Activated naive CD4-positive, alpha-beta T cell treated with Interleukin-2 at 50 U/mL for 16 hours (primary cell): ENCODE measurements around the gene RUBCN.
A peak's percentile ranks its signal among the peaks of the same experiment; 100 is the strongest.

ENCODE experiments used
- DNase-seq: peaks from one replicate; pipeline ENCODE4 v3.0.0-alpha.2; 2020

RUBCN gene

DNA sequence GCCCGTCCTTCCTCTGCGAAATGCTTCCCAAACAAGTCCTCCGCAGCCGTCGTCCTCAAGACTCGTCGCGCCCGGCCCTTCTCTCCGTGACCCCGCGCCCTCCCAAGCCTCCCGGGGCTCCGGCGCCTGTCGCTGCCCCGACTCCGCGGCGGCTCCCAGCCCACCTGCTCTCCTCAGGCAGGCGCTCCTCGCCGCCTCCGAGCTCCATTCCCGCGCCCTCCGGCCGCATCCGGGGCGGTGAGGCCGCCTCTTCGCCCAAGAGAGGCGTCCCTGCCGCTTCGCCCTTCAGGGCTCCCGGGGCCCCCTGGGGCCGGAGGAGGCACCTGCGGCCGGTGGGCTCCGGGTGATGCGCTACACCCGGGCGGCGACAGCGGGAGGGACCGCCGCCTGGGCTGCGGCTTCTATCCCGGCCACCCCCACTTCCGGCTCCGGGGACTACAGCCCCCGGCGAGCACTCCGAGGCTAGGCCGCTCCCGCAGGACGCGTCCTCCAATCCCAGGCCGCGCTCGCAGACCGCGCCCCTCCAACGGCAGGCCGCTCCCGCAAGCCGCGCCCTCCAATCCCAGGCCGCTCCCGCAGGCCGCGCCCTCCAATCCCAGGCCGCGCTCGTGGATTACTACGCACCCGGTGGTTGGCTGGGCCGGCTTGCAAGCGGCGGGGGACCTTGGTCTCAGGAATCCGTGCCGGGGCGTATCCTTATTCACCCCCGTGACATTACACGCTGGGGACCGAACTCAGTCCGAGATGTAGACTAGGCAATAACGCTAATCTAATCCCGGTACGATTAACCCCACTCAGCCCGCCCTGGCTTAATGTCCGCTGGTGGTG lies at the start of gene RUBCN:
TSS of gene RUBCN (minus strand) at position 414 of the 828 bp plus-strand sequence. CDS start at position 229, 185 bp downstream.
- peak; percentile 95 for DNase-seq

DNA sequence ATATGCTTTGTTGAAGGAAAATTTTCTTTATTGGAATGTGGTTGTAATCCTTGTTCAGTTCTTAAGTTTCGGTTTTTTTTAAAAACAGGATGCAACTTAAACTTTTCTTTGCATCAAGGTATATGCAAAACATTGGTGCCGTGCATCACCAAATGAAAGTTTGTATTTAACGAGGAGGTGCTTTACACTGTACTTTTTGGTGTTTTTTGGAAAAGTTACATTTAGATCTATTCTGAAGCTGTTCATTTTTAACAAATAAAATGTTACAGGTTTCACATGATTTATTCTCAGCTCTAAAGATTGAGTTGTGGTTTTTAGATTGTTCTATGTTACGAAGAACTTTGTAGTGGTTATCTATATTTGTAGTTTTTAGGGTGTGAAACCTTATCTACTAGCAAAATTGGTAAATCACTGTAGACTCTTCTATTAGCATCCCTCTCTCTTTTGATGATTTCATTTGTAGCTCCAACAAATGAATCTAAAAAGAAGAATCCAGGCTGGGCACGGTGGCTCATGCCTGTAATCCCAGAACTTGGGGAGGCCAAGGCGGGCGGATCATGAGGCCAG lies 47.4 kb upstream of the RUBCN start:
- DNase-seq: no peak

DNA sequence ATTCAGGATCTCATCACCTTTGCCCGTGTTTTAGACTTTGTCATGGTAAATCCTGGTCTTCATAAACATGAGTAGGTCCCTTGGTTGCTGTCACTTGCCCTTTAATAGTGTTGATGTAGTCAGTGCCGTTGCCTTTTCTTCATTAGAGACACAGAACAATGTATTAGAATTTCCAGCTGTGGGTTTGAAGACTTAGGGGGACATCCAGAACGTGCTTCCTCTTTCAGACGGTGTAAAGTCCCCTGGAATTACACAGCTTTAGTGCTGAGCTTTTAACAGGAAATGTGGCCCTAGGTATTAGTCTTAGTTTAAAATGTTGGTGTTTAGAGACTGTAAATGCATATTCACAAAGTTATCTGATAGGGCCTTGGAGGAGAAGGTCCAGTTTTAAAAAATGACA lies 45.5 kb upstream of the RUBCN start:
- DNase-seq: no peak

DNA sequence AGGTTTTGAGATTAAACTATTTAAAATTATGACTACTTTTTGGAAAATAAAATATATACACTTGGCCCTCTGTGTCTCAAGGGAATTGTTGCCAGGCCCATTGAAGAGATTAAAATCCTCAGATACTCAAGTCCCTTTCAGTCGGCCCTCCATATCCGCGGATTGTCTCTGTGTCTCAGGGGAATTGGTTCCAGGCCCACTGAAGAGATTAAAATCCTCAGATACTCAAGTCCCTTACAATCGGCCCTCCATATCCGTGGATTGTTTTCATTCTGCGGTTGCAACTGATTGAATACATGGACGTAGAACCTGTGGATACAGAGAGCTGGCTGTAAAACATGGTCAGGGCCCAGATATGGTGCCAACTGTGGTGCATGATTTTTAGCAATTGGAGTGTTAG lies 38.6 kb upstream of the RUBCN start:
- no peak for DNase-seq

DNA sequence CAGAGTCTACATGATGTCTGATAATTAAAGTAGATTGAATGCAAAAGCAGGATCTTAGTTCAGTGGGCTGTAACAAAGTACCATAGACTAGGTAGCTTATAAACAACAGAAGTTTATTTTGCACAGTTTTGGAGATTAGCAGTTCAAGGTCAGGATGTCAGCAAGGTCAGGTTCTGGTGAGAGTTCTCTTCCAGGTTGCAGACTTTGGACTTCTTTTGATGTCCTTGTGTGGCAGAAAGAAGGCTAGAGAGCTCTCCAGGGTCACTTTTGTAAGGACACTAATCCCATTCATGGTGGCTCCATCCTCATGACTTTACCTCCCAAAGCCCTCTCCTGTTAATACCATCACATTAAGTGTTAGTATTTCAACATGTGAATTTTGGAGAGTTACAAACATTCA lies 25.1 kb upstream of the RUBCN start:
- DNase-seq: no peak

DNA sequence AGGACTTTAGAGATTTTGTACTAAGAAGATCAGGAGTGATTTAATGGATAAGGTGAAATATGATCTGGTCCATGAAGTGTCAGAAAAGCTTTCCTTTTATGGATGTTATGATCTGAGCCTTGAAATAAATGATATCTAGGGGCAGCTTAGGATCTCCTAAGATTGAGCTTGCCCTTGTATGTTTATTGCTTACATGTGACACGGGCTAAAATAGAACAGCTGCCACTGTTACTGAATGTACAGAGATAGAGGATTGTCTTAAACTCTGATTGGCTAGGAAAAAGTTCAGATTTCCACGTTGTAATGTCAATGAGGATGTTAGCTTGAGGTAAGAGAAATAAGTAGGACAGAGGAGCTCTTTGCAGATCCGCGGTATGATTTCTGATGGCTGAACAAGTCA lies 21.8 kb upstream of the RUBCN start:
- no peak for DNase-seq

DNA sequence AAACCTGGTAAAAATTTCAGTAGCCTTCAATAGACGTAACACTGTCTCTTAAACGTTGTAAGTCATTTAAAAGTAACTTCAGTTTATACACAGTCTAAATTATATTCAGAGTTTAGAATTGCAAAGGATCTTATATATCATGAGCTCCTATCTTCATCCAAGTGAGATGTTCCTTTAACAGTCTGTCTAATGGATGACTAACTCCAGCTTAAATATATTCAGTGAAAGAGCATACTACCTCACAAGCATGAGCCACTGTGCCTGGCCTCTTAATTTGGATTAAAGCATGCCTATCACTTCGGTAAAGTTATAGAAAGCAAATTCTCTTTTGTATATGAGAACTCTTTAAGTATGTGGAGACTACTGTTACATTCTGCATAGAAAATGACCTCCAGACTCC lies 20.0 kb upstream of the RUBCN start:
- DNase-seq: no peak

DNA sequence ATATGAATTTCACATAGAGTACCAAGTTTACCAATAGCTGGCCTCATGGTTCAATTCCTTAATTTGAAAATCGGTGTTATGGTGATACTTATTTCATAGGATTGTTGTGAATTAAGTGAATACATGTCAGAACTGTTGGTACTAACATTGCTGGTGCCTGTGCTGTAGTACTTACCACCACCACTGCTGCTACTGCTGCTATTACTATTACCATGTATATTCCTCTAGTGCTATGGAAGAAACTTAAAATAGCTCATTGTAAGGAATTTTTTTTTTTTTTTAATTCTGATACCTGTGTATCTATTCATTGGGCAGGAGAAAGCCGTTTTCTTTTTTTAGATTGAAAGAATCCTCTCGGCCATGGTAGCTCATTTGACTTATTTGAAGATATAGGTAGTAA lies 16.6 kb upstream of the RUBCN start:
- no peak for DNase-seq

DNA sequence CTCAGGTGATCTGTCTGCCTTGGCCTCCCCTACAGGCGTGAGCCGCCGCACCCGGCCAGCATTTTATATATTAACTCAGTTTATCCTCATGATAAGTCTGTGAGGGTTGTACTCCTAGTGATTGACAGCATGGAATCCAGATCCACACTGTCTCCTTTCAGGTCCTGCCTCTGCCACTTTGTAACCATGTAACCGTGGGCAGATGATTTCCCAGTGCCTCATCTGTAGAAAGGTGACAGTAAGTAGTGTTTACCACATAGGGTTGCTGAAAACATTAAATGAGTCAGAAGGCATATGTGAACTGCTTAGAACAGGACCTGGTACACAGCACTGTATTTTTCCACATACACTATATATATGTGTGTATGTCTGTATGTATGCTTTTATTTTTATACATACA lies 15.4 kb upstream of the RUBCN start:
- peak; percentile 26 for DNase-seq

DNA sequence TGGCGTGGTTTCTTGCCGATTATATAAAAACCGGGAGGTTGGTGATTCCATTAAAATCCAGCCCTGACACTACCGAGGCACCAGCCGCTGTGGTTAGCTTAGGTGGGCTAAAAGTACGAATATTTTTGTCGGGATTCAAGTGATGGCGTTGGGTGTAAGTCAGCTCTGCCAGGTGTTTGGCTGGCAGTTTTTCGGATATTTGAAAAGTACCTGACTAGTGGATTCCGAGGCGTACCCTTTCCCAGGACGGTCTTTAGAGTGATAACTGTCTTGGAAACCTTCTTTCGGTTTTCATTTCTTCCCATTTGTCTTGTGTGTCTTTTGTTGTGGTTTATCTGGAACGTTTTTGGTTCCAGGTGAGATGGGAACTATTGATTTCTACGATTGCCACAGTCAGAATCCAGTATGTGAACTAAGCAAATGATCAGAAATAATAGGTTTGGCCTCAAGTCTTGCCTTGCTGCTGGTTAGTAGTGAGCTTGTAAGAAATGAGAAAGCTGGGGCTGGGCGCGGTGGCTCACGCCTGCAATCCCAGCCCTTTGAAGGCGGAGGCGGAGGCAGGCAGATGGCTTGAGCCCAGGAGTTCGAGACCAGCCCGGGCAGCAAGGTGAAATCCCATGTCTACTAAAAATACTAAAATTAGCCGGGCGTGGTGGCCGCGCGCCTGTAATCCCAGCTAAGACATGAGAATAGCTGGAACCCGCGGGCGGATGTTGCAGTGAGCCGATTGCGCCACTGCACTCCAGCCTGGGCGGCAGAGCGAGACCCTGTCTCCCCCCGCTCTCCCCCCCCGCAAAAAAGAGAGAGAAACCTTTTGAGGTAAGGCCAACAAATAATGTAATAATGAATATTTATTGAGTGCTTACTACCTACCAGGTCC lies 14.4 kb upstream of the RUBCN start:
- peak; percentile 44 for DNase-seq

DNA sequence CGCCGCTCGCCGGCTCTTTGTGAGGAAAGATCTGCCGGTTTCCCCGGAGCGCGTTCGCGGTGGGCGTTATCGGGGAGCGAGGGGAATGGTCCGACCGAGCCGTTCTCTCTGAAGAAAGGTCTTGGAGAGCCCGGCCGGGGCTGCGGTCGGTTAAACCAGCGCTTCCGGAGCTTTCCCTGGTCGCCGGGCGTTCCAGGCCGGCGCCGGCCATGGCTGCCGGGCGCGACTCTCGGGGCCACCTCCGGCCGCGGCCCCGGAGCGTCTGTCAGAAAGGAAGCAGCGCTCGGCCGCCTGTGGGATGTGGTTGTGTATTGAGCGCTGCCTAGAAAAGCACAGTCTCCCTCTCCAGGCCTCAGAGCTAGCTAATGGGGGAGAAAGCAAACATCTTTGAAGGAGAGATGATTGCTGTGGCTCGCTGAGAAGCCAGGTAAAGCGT lies 13.7 kb upstream of the RUBCN start:
- peak; percentile 57 for DNase-seq

DNA sequence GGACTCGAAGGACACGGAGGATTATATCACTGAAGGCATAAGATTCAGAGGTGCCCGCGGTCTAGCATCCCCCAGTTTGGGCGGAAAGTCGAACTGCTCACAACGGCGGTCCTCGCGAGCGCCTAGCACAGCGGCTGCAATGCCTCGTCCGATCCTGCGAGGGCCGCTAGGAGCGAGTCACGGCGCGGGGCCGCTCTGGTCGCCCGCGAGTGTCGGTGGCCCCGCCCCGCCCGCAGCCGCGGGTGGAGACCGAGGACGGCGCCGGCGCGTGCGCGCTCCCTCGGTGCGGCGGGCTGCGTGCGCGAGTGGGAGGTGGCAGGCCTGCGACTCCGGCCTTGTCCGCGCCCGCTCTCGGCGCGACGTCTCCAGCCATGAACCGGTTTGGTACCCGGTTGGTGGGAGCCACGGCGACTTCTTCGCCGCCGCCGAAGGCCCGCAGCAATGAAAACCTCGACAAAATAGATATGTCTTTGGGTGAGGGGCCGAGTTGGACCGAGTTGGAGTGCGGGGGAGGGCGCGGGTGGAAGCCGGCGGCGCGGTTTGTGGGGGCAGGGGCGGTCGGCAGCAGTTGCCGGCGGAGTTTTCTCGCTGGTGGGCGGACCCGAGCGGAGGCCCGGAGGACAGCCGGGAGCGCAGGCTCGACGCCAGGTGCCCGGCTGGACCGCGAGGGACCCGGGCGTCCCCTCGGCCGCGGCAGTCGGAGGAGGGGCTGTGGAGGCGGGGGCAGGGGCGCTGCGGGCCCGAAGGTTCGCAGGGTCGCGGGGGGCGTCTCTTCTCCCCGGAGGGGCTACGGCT lies 13.1 kb upstream of the RUBCN start, which contains the start of gene FYTTD1:
TSS of gene FYTTD1 (plus strand) at position 283 of the 795 bp plus-strand sequence. CDS start at position 372, 89 bp downstream.
- DNase-seq: peak; percentile 88

DNA sequence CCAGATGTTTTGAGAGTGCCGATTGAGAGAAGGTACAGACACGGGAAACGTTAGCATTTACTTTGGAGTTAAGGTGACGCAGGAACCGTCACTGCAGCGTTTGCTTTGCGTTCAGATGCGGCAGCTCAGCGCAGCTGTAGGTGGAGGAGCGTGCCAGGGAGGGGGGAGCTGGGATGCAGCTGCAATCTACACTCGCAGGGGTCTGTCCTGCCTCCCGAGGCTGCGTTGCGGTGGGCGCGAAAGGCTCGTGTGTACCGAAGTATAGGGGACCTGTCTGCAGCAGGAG lies 12.6 kb upstream of the RUBCN start:
- peak; percentile 66 for DNase-seq

DNA sequence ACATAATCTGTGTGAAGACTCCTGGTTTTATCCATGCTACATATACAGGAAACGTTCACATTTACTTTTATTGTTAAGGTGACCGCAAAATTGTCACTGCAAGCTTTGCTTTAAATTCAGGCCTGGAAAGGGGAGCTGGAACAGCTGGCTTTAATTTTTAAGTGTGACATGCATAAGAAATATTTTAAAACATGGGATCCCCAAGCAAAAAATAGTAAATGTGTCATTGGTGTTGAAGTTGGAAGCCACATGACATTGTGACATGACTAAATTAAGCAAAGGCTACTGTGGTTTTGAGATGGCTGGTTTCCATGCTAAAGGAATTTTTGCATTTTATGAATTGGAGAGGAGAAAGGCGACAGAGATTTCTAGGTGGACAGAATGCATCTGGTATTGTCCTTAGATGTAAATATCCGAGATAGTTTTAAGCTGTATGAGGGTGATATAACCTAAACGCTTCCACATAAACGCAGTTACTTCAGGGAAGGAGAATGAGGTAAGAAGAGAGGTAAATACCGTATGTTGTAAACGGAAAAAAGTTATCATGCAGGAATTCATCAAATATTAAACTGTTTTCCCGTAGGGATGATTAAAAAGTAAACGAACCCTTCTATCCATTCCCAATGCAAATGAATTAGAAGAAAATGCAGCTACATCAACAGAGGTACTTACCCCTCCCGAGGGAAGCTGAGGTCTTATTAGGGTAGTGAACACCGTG lies 12.1 kb upstream of the RUBCN start:
- no peak for DNase-seq

DNA sequence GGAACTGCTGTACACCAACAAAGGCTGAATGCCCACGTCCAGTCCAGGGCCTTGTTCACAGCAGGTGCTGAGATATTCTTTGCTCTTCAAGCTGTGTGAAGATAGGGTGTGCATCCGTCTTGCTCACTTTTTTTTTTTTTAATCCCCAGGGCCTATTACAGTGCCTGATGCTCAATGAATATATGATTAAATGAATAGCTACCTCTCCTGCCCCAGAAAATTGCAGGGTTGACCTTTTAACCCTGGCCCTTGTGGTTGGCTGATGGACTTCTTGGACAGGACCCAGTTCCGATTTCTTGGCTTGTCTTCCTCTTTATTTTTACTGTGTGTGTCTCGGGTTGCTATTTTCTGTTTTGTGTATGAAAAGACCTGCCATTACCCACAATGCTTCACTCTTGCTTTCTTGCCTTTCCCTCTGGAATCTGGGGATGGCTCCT lies 10.1 kb upstream of the RUBCN start:
- DNase-seq: no peak

DNA sequence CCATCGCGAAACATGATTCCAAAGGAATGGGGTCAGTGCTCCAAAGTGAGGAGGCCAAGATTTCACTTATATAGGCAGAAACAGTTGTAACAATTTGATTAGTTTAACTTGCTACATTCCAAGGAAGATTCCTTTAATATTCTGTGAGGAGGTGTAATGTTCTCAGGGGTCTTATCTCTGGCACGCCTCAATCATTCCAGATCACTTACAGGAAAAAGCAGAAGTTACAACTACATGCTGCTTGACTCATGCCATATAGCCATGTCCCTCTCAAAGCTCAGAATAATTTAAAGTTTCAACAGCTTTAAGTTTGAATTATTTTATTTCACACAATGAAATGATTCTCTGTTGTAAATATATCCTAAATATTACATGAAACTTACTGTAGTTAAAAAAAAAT lies 9.5 kb upstream of the RUBCN start:
- no peak for DNase-seq

DNA sequence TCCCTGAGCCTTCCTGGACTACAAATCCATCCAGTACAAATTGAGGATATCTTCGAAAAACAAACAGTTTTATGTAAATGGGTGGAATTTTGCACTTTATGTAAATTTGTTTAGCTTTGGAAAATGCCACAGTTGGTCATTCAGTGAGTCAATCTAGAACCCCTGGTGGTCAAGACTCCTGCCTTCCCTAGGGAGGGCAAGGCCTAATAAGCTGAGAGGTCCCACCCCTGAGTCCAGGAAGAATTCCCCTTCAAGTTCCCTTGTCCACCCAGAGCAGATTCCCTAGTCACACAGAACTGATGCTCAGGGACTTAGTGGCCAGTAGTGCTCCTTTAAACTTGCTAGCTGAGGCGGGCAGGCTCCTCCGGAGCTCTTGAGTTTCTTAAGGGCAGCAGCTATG lies 6.1 kb upstream of the RUBCN start:
- DNase-seq: no peak

DNA sequence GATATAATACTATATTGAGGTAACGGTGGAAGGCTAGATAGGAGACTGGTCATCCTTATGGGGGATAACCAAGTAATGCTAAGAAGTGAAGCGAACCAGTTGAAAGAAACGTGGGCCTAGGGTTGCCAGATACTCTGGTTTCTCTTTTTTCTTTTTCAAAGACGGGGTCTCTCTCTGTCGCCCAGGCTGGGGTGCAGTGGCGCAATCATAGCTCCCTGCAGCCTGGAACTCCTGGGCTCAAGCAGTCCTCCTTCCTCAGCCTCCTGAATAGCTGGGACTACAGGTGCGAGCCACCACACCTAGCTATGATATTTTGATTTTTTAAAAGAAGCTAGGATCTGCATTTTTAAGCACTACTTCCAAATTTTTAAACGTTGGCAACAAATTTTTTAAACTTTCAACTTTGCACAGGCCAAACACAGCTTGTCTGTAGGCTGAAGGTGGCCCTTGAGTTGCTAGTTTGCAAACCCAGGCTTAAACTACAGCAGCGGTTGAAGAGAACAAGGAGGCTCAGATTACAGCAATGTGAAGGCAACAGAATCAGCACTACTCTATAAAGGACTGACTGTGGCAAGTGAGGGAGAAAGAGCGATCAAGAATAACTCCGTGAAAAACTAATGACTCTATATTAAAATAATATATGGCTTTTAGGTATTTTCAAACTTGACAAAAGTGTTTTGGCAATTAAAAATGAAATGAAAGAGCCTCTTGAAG lies 1.2 kb upstream of the RUBCN start:
- DNase-seq: no peak

DNA sequence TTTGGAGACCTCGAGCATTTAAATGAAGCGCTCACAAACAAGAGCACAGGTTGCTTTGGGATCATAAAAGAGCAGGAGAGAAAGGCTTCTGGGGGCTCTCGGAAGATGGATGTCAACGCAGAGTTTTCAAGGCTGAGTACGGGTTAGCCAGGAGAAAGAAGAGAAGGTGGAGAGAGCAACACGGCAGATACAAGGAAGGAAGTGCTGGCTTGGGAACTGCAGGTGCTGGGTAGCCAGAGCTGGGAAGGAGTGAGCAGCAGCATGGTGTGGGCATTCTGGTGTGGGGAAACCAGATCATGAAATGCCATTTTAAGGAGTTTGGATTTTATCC lies 580 bp upstream of the RUBCN start:
- no peak for DNase-seq

DNA sequence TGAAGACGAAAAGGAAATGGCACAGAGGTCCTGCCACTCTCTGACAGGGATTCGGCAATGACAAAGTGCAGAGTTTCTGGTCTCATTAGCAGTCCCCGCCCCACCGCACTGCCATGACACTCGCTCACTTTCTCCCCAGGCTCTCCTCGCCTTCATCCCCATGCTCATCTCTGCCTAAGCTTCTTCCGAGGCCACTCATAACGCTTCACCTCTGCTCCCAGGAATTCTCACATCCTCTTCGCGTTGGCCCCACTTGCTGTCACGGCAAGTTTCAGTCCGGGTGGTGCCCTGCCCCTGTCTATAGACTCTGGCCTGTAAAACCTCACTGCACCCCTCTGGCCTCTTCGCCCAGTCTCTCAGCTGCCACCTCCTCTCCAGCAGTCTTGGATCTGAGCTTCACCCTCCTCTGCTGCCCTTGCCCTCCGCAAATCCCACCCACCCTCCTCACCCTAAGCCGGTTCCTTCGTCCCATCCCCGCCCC lies 654 bp downstream of the RUBCN start:
- peak; percentile 64 for DNase-seq

DNA sequence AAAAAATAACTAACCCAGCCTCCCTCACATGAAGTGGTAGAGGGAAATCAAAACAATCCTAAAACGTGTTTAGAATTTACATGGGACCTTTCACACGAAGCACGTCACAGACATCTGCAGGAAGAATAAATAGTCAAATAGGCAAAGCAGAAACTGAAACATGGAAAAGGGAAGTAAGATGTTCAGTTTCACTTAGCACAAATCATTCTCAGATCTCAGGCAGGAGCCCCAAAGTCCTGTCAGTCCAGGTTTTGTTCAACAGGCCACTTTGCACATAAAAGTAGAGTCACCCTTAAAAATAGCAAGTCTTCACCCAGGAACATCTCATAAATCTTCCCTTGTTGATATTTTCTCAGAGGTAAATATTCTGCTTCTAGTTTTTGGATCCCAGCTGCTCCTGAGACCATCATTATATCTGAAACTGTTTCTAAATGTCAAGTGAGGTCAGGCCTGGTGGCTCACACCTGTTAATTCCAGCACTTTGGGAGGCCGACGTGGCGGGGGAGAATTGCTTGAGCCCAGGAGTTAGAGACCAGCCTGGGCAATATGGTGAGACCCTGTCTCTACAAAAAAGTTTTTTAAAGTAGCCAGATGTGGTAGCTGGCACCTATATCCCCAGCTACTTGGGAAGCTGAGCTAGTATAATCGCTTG lies 1.9 kb downstream of the RUBCN start:
- no peak for DNase-seq
